DND-41 (cell line): Measurements from ENCODE around the gene GOLPH3L.

Experiments
- EZH2 ChIP-seq: IDR thresholded peaks from 3 replicates; pipeline ENCODE4 v1.6.1; 2012; ENCODE audit warnings: borderline replicate concordance, low read depth, mild to moderate bottlenecking, moderate library complexity, low read length, inconsistent platforms; ENCODE audit not compliant: severe bottlenecking
- TF ChIP-seq, protein P1 (sequence below): IDR thresholded peaks from 2 replicates; pipeline ENCODE4 v1.5.1; 2012; ENCODE audit warnings: borderline replicate concordance, low read length, moderate library complexity, mild to moderate bottlenecking; ENCODE audit not compliant: poor library complexity, severe bottlenecking; ENCODE audit errors: extremely low read depth

DNA sequence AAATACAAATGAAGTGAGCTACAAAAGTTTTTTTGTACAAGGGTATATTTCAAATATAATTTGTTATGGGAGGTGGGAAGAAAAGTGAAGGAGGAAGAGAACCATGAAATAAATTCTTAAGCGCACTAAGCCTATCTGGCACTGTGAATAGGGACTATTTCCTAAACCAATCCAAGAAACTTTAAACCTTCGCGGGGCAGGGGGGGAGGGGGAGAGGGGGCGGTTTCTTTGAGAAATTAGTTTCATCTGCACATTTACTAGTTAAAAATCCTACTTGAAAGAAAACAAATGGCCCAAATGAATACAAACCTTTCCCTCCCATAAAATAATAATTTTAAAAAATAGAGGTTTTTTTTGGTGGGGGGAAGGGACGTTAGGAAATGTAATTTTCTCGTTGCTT lies 364 bp downstream of the GOLPH3L start:
- TF ChIP-seq, protein P1, sequence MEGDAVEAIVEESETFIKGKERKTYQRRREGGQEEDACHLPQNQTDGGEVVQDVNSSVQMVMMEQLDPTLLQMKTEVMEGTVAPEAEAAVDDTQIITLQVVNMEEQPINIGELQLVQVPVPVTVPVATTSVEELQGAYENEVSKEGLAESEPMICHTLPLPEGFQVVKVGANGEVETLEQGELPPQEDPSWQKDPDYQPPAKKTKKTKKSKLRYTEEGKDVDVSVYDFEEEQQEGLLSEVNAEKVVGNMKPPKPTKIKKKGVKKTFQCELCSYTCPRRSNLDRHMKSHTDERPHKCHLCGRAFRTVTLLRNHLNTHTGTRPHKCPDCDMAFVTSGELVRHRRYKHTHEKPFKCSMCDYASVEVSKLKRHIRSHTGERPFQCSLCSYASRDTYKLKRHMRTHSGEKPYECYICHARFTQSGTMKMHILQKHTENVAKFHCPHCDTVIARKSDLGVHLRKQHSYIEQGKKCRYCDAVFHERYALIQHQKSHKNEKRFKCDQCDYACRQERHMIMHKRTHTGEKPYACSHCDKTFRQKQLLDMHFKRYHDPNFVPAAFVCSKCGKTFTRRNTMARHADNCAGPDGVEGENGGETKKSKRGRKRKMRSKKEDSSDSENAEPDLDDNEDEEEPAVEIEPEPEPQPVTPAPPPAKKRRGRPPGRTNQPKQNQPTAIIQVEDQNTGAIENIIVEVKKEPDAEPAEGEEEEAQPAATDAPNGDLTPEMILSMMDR: no peak
- TF ChIP-seq EZH2: no peak
